ENCODE measurements around the gene RASA4B.
"Not testable (repeated sequence)": the region's sequence is repeated elsewhere in the genome, so short reads cannot be mapped to it uniquely, and the experiment has no call there.

GRCh38 chr7:102527822-102528793 is 10.5 kb upstream of the RASA4B start:
- TF ChIP-seq CTCF, POLR2A (IDR thresholded peaks at IDR 0.05): not testable (repeated sequence)

All from tibial nerve (tissue), 3 donors.